ENCODE measurements around the gene RCBTB1. TPM values are rescaled to one million over a fixed set of nuclear protein-coding genes. Genes with fewer than 3 reads are reported as not detected.

Gene RCBTB1
- polyA plus RNA-seq, 1 donor (not counting 4 experiments of a cell fraction or from before 2014, with no cell fraction given) = 26.9 TPM

GRCh38 chr13:49579501-49579900, 5.9 kb downstream of the RCBTB1 start:
- no peak overlapping the region for H3K27ac ChIP-seq (ENCODE audit: control insufficient read depth, insufficient read depth, low read length)
- H3K36me3 ChIP-seq (ENCODE audit: control insufficient read depth in 2 of 2, extremely low read depth in 1 of 2, insufficient read depth in 2 of 2, low read length in 2 of 2) = peaks cover 0 to 4% of the 10 kb centered on the region in 2 experiments
- DNase-seq (ENCODE audit: low read depth, low spot score) = no peak
- no peak overlapping the region for H3K4me3 ChIP-seq (ENCODE audit: control insufficient read depth in 2 of 3, extremely low read depth in 1 of 3, insufficient read depth in 2 of 3, low read depth in 1 of 3, low read length in 3 of 3)
- no peaks in the 10 kb centered on the region for H3K27me3 ChIP-seq (ENCODE audit: control insufficient read depth, extremely low read depth, insufficient read depth, low read length)
- H3K4me2 ChIP-seq (ENCODE audit: control insufficient read depth, extremely low read depth, insufficient read depth, low read depth, low read length) = no peak overlapping the region
- peaks cover 22% of the 10 kb centered on the region for H3K4me1 ChIP-seq (ENCODE audit: control insufficient read depth, extremely low read depth, insufficient read depth, low read length)
- dilution Hi-C loops (cut with MboI; ENCODE audit: extremely low pct_ligation_motif_present, low sequenced_read_pairs) = no loop called here
- H3K9me1 ChIP-seq (ENCODE audit: control insufficient read depth, extremely low read depth, insufficient read depth, low read length) = no peaks in the 10 kb centered on the region
- no peak overlapping the region for H3K9ac ChIP-seq (ENCODE audit: control insufficient read depth, extremely low read depth, insufficient read depth, low read length)
- H2AFZ ChIP-seq (ENCODE audit: control insufficient read depth, low read length) = no peak overlapping the region
- no peaks in the 10 kb centered on the region for H4K20me1 ChIP-seq (ENCODE audit: control insufficient read depth, extremely low read depth, insufficient read depth, low read length)
- no peak for TF ChIP-seq EZH2 (IDR thresholded peaks at IDR 0.05; ENCODE audit: low read length)
- TF ChIP-seq, protein P1, sequence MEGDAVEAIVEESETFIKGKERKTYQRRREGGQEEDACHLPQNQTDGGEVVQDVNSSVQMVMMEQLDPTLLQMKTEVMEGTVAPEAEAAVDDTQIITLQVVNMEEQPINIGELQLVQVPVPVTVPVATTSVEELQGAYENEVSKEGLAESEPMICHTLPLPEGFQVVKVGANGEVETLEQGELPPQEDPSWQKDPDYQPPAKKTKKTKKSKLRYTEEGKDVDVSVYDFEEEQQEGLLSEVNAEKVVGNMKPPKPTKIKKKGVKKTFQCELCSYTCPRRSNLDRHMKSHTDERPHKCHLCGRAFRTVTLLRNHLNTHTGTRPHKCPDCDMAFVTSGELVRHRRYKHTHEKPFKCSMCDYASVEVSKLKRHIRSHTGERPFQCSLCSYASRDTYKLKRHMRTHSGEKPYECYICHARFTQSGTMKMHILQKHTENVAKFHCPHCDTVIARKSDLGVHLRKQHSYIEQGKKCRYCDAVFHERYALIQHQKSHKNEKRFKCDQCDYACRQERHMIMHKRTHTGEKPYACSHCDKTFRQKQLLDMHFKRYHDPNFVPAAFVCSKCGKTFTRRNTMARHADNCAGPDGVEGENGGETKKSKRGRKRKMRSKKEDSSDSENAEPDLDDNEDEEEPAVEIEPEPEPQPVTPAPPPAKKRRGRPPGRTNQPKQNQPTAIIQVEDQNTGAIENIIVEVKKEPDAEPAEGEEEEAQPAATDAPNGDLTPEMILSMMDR (optimal IDR thresholded peaks at IDR 0.05 in 1 of 3, IDR thresholded peaks at IDR 0.05 in 1 of 3, conservative IDR thresholded peaks at IDR 0.05 in 1 of 3; ENCODE audit: extremely low read depth in 1 of 3, insufficient read depth in 2 of 3, low read length in 3 of 3) = no peak
- no peak for FAIRE-seq
- H3K79me2 ChIP-seq (ENCODE audit: control insufficient read depth, insufficient read depth, low read length) = peaks cover 35% of the 10 kb centered on the region
- H3K9me3 ChIP-seq (ENCODE audit: control insufficient read depth, low read depth, low read length) = no peaks in the 10 kb centered on the region

DNA sequence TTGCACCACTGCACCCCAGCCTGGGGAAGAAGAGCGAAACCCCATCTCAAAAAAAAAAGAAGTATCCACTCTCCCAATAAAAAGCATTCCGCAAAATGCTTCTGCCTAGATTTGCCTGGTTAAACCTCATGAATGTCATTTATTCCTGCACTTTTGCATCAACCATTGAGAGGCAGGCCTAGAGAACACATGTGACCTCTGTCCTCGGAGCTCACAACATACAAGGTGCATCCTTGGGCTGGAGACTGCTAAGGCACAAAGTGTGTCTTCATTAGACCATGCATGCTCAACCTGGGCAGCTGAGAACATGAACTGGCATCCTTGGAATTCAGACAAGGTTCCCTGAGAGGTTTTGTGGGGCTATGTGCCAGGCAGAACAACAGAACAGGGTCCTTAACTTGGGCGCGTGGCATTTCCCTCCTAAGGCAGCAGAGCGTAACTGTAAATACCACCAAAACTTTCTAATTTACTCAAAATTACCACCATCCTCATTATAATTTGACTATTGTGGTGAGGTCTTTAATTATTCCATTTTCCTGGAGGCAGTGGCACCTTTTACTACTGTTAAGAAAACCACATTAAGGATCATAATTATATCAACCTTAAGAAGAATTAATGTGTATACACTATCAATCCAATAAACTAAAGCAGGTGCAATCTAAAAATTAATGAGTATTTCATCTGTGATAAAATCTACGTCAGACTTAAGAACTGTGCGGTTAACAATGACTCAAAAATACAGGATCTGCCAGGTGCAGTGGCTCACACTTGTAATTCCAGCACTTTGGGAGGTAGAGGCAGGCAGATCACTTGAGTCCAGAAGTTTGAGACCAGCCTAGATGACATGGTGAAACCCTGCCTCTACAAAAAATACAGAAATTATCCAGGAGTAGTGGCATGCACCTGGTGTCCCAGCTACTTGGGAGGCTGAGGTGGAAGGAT, 13.8 kb downstream of the RCBTB1 start:
- FAIRE-seq = no peak
- DNase-seq (ENCODE audit: low read depth, low spot score) = no peak

More for the DNA sequence above, 13.8 kb downstream of the RCBTB1 start:
- H3K9ac ChIP-seq (ENCODE audit: control insufficient read depth, extremely low read depth, insufficient read depth, low read length) = no peak overlapping the region
- H3K79me2 ChIP-seq (ENCODE audit: control insufficient read depth, insufficient read depth, low read length) = peaks cover 15% of the 10 kb centered on the region
- no peaks in the 10 kb centered on the region for H3K36me3 ChIP-seq (ENCODE audit: control insufficient read depth in 2 of 2, extremely low read depth in 1 of 2, insufficient read depth in 2 of 2, low read length in 2 of 2)
- no peaks in the 10 kb centered on the region for H4K20me1 ChIP-seq (ENCODE audit: control insufficient read depth, extremely low read depth, insufficient read depth, low read length)
- H3K4me3 ChIP-seq (ENCODE audit: control insufficient read depth in 2 of 3, extremely low read depth in 1 of 3, insufficient read depth in 2 of 3, low read depth in 1 of 3, low read length in 3 of 3) = no peak overlapping the region
- TF ChIP-seq, protein P1 (optimal IDR thresholded peaks at IDR 0.05 in 1 of 3, IDR thresholded peaks at IDR 0.05 in 1 of 3, conservative IDR thresholded peaks at IDR 0.05 in 1 of 3; ENCODE audit: extremely low read depth in 1 of 3, insufficient read depth in 2 of 3, low read length in 3 of 3) = no peak
- TF ChIP-seq EZH2 (IDR thresholded peaks at IDR 0.05; ENCODE audit: low read length) = no peak
- dilution Hi-C loops (cut with MboI; ENCODE audit: extremely low pct_ligation_motif_present, low sequenced_read_pairs) = no loop called here
- no peaks in the 10 kb centered on the region for H3K9me1 ChIP-seq (ENCODE audit: control insufficient read depth, extremely low read depth, insufficient read depth, low read length)
- no peak overlapping the region for H2AFZ ChIP-seq (ENCODE audit: control insufficient read depth, low read length)
- H3K4me2 ChIP-seq (ENCODE audit: control insufficient read depth, extremely low read depth, insufficient read depth, low read depth, low read length) = no peak overlapping the region
- peaks cover 25% of the 10 kb centered on the region for H3K4me1 ChIP-seq (ENCODE audit: control insufficient read depth, extremely low read depth, insufficient read depth, low read length)
- no peaks in the 10 kb centered on the region for H3K27me3 ChIP-seq (ENCODE audit: control insufficient read depth, extremely low read depth, insufficient read depth, low read length)
- no peaks in the 10 kb centered on the region for H3K9me3 ChIP-seq (ENCODE audit: control insufficient read depth, low read depth, low read length)
- no peak overlapping the region for H3K27ac ChIP-seq (ENCODE audit: control insufficient read depth, insufficient read depth, low read length)

All from keratinocyte (primary cell).